HG03565 (cell line): ENCODE measurements around the gene MUC5B.
"Not testable (repeated sequence)": the region's sequence is repeated elsewhere in the genome, so short reads cannot be mapped to it uniquely, and the experiment has no call there.

Experiments used
- ATAC-seq: cut with Tn5 transposase; IDR thresholded peaks from one replicate; pipeline ENCODE4 v1.9.1; 2021; ENCODE audit warnings: mild to moderate bottlenecking, moderate library complexity; ENCODE audit not compliant: unreplicated experiment

The MUC5B gene

GRCh38 chr11:1191786-1192470 lies 30.9 kb upstream of the MUC5B start:
- not testable (repeated sequence) for ATAC-seq

- ATAC-seq = no peak
These were observed 30.0 kb upstream of the MUC5B start for GRCh38 chr11:1192741-1193325.

- ATAC-seq = no peak
These were observed 29.3 kb upstream of the MUC5B start for GRCh38 chr11:1193326-1194230.

DNA sequence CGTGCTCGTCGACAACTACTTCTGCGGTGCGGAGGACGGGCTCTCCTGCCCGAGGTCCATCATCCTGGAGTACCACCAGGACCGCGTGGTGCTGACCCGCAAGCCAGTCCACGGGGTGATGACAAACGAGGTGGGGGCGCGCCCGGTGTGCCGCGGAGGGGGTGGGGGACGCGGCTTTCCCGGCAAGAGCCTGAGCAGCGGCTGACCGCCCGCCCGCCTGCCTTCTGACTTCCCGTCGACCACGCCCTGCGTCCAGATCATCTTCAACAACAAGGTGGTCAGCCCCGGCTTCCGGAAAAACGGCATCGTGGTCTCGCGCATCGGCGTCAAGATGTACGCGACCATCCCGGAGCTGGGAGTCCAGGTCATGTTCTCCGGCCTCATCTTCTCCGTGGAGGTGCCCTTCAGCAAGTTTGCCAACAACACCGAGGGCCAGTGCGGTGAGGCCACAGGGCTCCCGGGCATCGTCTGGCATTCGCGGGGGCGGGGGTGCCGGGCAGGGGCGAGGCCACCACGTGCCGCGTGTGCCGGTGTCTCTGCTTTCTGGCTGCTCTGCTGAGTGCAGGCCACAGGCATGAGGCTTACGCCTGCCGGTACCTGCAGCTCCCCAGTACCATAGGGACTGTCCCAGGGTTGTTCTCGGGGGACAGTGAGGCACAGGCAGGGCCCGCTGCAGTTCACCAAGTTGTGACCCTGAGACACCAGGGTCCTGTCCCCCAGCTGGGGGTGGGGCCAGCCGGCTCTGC lies 28.5 kb upstream of the MUC5B start:
- ATAC-seq = no peak

DNA sequence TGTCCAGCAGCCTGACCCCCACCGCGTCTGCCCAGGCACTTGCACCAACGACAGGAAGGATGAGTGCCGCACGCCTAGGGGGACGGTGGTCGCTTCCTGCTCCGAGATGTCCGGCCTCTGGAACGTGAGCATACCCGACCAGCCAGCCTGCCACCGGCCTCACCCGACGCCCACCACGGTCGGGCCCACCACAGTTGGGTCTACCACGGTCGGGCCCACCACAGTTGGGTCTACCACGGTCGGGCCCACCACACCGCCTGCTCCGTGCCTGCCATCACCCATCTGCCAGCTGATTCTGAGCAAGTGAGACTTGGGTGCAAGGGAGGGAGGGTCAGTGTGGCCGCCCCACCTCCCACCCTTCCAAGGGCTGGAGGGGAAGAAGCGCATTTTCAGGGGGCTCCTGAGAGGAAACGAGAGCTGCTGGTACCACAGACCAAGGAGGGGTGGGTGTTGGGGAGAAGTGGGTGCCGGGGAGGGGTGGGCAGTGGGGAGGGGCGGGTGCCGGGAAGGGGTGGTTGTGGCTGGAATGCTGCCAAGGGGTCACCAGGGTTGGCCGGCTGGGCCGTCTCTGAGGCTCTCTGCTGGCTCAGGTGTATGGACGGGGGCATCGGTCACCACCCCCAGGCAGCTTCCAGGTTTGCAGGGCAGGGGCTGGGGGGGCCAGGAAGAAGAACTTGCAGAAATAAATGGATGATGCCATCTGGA lies 27.7 kb upstream of the MUC5B start:
- no peak for ATAC-seq

DNA sequence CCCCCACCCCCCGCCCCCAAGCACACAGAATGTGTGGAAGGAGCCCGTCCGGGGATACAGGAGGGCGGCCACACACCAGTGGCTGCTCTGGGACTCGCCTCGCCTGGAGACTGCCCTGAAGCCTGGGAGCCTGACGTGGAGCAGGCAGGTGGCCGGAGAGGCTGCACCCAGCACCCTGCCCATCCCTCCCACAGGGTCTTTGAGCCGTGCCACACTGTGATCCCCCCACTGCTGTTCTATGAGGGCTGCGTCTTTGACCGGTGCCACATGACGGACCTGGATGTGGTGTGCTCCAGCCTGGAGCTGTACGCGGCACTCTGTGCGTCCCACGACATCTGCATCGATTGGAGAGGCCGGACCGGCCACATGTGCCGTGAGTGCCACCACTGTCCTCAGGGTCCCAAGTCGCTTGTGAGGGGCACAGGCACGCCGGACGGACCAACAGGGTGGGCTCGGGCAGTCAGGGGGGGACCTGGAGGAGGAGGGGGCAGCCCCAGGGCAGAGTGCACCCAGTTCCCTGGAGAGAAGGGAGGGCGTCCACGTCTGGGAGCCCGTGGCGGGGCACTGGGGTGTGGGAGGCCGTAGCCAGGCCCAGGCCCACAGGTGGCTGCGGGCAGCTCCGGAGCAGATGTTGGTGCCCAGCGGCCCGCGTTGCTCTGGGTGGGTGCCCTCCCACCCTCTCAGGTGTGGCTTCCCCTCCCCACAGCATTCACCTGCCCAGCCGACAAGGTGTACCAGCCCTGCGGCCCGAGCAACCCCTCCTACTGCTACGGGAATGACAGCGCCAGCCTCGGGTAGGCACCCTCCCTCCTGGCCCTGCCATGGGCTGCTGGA lies 27.0 kb upstream of the MUC5B start:
- no peak for ATAC-seq

- no peak for ATAC-seq
These were observed 26.1 kb upstream of the MUC5B start for GRCh38 chr11:1196516-1197391.

DNA sequence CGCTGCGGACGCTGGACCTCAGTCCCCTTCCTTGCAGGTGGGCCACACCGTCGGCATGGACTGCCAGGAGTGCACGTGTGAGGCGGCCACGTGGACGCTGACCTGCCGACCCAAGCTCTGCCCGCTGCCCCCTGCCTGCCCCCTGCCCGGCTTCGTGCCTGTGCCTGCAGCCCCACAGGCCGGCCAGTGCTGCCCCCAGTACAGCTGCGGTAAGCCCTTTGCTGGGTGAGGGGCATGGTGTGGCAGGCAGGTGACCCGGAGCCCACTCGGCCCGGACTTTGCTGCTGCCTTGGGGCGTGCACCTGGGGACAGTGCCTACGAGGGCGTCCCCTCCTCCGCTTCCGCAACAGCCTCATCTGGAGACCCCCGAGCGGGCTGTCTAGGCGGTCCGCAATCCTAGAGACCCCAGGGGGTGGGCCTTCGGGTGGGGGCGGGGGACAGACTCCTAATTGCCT lies 25.4 kb upstream of the MUC5B start:
- ATAC-seq = no peak

DNA sequence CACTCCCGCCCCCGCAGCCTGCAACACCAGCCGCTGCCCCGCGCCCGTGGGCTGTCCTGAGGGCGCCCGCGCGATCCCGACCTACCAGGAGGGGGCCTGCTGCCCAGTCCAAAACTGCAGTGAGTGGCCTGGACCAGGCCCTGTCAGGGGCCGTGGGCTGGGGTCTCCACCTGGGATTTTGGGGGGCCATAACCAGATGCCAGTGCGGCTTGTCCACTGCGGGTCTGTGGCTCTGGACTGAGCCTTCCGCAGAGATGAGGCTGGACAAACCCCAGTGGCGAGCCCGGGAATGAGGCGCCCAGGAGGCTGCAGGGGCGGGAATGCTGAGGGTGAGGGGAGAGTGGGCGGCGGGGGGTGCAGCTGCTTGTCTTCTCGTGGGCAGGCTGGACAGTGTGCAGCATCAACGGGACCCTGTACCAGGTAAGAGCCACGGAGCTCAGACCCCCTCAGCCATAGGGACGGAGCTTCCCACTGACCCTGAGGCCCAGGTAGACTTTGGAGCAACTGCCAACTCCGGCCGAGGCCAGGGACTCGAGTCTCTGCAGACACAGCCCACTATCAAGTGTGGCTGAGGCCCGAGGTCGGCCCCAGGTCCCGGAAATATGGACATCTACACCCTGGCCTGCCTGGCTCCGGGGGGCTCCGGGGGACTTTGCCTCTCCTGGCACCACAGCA lies 24.8 kb upstream of the MUC5B start:
- ATAC-seq = no peak

DNA sequence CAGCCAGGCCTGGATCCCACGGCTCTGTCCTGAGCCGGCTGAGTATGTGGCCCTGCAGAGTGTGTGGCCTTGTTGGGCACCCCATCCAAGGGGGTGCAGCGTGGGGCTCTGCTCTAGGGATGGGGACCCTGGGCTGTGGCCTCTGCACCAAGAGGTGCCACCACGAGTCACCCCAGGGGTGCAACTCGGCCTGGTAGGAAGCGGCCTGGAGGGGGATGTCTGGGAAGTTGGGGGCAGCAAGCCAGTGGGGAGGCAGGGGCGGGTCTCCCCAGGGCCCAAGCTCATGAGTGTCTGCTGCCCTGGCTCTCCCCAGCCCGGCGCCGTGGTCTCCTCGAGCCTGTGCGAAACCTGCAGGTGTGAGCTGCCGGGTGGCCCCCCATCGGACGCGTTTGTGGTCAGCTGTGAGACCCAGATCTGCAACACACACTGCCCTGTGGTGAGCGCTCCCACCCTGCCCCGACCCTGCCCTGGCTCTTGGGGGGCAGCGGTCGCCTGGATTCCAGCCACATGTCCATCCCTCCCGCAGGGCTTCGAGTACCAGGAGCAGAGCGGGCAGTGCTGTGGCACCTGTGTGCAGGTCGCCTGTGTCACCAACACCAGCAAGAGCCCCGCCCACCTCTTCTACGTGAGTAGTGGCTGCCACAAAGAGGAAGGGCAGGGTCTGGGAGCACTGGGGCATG lies 24.2 kb upstream of the MUC5B start:
- no peak for ATAC-seq

DNA sequence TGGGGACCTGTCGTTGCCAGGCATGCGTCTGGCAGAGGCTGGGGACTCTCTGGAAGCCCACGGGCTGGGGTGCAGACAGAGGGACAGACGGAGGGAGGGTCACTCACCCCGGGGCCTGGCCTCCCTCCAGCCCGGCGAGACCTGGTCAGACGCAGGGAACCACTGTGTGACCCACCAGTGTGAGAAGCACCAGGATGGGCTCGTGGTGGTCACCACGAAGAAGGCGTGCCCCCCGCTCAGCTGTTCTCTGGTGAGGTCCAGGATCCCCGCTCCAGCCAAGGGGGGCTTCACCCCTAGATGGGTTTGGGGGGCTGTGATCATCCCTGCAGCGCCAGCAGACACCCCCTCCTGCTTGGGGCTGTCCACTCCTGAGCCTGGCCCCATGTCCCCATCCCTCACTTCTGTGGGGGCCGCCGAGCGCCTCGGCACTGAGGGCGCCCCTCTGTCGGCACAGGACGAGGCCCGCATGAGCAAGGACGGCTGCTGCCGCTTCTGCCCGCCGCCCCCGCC lies 23.6 kb upstream of the MUC5B start:
- no peak for ATAC-seq

GRCh38 chr11:1199751-1200610 lies 22.9 kb upstream of the MUC5B start:
- no peak for ATAC-seq

DNA sequence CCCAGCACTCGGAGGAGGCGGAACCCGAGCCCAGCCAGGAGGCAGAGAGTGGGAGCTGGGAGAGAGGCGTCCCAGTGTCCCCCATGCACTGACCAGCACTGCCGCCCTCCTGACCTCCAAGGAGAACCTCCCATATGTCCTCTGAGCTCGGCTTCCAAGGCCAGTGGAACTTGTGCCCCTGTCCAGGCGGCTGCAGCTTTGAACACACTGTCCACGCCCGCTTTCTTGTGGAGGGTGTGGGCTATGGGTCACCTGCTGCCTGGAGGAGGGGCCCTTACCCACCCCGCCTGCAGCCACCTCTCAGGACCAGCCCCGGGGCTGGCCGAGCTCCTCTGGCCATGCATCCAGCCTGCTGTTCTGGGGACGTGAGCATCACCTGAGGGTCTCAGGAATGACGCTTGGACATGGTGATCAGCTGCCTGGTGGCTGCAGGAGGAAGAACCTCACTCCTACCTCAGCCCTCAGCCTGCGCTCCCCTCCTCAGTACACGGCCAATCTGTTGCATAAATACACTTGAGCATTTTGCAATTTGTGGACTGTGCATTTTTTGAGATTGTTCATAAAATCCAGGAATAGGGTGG lies 22.2 kb upstream of the MUC5B start:
- ATAC-seq = no peak

DNA sequence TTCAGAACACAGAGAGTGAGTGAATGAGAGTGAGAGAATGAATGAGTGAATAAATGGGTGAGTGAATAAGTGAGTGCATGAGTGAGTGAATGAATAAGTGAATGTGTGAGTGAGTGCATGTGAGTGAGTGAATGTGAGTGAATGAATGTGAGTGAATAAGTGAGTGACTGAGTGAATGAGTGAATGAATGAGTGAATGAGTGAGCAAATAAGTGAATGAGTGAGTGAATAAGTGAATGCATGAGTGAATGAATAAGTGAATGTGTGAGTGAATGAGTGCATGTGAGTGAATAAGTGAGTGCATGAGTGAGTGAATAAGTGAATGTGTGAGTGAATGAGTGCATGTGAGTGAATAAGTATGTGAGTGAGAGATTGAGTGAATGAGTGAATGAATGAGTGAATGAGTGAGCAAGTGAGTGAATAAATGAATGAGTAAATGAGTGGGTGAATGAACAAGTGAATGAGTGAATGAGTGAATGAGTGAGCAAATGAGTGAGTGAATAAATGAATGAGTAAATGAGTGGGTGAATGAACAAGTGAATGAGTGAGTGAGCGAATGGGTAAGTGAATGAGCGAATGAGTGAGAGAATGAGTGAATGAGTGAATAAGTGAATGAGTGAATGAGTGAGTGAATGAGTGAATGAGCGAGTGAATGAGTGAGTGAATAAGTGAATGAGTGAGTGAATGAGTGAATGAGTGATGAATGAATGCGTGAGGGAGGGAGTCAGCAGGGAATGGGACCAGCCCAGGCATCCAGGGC lies 21.3 kb upstream of the MUC5B start:
- no peak for ATAC-seq

GRCh38 chr11:1202154-1202775 lies 20.6 kb upstream of the MUC5B start:
- no peak for ATAC-seq
